ENCODE measurements around the gene ZMIZ1. TPM values are rescaled to one million over a fixed set of nuclear protein-coding genes. Genes with fewer than 3 reads are reported as not detected.

The ZMIZ1 gene
- total and polyA plus RNA-seq, 4 donors, result 3.9 to 19.1 (median 9.8) TPM

GRCh38 chr10:79173582-79174262 is 105.0 kb downstream of the ZMIZ1 start:
- TF ChIP-seq SP1 (IDR thresholded peaks at IDR 0.05) (no peak), RXRA (IDR thresholded peaks at IDR 0.05) (no peak), HNF4A (conservative IDR thresholded peaks at IDR 0.05) (no peak), FOXA1 (IDR thresholded peaks at IDR 0.05) (no peak), EGR1 (IDR thresholded peaks at IDR 0.05; ENCODE audit: low read depth in 2 of 2) (no peak), CTCF (IDR thresholded peaks at IDR 0.05; ENCODE audit: low read depth, low read length, missing input control) (no peak), RAD21 (IDR thresholded peaks at IDR 0.05) (no peak), JUND (IDR thresholded peaks at IDR 0.05) (no peak), NR2F2 (IDR thresholded peaks at IDR 0.05) (no peak), YY1 (IDR thresholded peaks at IDR 0.05) (no peak)
- TF ChIP-seq, protein P1, sequence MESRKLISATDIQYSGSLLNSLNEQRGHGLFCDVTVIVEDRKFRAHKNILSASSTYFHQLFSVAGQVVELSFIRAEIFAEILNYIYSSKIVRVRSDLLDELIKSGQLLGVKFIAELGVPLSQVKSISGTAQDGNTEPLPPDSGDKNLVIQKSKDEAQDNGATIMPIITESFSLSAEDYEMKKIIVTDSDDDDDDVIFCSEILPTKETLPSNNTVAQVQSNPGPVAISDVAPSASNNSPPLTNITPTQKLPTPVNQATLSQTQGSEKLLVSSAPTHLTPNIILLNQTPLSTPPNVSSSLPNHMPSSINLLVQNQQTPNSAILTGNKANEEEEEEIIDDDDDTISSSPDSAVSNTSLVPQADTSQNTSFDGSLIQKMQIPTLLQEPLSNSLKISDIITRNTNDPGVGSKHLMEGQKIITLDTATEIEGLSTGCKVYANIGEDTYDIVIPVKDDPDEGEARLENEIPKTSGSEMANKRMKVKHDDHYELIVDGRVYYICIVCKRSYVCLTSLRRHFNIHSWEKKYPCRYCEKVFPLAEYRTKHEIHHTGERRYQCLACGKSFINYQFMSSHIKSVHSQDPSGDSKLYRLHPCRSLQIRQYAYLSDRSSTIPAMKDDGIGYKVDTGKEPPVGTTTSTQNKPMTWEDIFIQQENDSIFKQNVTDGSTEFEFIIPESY (IDR thresholded peaks at IDR 0.05), result no peak
- TF ChIP-seq, protein P2, sequence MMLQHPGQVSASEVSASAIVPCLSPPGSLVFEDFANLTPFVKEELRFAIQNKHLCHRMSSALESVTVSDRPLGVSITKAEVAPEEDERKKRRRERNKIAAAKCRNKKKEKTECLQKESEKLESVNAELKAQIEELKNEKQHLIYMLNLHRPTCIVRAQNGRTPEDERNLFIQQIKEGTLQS (IDR thresholded peaks at IDR 0.05), result no peak
- Histone ChIP-seq H3K9ac (ENCODE audit: low read depth in 1 of 2, low read length in 2 of 2) (no peak overlapping the region), H3K36me3 (ENCODE audit: control insufficient read depth in 4 of 4, insufficient read depth in 3 of 4, low read depth in 1 of 4, low read length in 3 of 4) (peaks cover 0 to 3% (median 0%) of the 10 kb centered on the region in 4 donors), H3K27me3 (ENCODE audit: control insufficient read depth in 4 of 4, insufficient read depth in 4 of 4, low read length in 3 of 4) (no peaks in the 10 kb centered on the region), H3K9me3 (ENCODE audit: control insufficient read depth in 4 of 4, low read length in 3 of 4) (no peaks in the 10 kb centered on the region), H3K27ac (ENCODE audit: low read depth in 1 of 2, low read length in 2 of 2) (no peak overlapping the region), H3K4me3 (ENCODE audit: low read depth in 1 of 3, low read length in 3 of 3) (no peak overlapping the region), H3K4me1 (ENCODE audit: control insufficient read depth in 4 of 4, insufficient read depth in 4 of 4, low read length in 3 of 4) (peaks cover 2 to 5% (median 4%) of the 10 kb centered on the region in 4 donors)
- WGBS, result 95% methylated on average over 10 of the region's 10 CpGs
- DNase-seq (ENCODE audit: low spot score), result no peak

GRCh38 chr10:79176052-79176501 is 107.3 kb downstream of the ZMIZ1 start:
- WGBS, result 87% methylated on average over 10 of the region's 10 CpGs
- Histone ChIP-seq H3K9ac (ENCODE audit: low read depth in 1 of 2, low read length in 2 of 2) (no peak overlapping the region), H3K4me1 (ENCODE audit: control insufficient read depth in 4 of 4, insufficient read depth in 4 of 4, low read length in 3 of 4) (peaks cover 2 to 8% (median 4%) of the 10 kb centered on the region in 4 donors), H3K27me3 (ENCODE audit: control insufficient read depth in 4 of 4, insufficient read depth in 4 of 4, low read length in 3 of 4) (no peaks in the 10 kb centered on the region), H3K36me3 (ENCODE audit: control insufficient read depth in 4 of 4, insufficient read depth in 3 of 4, low read depth in 1 of 4, low read length in 3 of 4) (no peaks in the 10 kb centered on the region), H3K4me3 (ENCODE audit: low read depth in 1 of 3, low read length in 3 of 3) (no peak overlapping the region), H3K27ac (ENCODE audit: low read depth in 1 of 2, low read length in 2 of 2) (no peak overlapping the region), H3K9me3 (ENCODE audit: control insufficient read depth in 4 of 4, low read length in 3 of 4) (no peaks in the 10 kb centered on the region)
- no peak for DNase-seq (ENCODE audit: low spot score)
- TF ChIP-seq HNF4G (IDR thresholded peaks at IDR 0.05), result no peak
- no peak for TF ChIP-seq FOXA2 (IDR thresholded peaks at IDR 0.05)
- no peak for TF ChIP-seq GABPA (IDR thresholded peaks at IDR 0.05 in 1 of 2, conservative IDR thresholded peaks at IDR 0.05 in 1 of 2)
- no peak for TF ChIP-seq HNF4A (conservative IDR thresholded peaks at IDR 0.05)
- TF ChIP-seq, protein P3, sequence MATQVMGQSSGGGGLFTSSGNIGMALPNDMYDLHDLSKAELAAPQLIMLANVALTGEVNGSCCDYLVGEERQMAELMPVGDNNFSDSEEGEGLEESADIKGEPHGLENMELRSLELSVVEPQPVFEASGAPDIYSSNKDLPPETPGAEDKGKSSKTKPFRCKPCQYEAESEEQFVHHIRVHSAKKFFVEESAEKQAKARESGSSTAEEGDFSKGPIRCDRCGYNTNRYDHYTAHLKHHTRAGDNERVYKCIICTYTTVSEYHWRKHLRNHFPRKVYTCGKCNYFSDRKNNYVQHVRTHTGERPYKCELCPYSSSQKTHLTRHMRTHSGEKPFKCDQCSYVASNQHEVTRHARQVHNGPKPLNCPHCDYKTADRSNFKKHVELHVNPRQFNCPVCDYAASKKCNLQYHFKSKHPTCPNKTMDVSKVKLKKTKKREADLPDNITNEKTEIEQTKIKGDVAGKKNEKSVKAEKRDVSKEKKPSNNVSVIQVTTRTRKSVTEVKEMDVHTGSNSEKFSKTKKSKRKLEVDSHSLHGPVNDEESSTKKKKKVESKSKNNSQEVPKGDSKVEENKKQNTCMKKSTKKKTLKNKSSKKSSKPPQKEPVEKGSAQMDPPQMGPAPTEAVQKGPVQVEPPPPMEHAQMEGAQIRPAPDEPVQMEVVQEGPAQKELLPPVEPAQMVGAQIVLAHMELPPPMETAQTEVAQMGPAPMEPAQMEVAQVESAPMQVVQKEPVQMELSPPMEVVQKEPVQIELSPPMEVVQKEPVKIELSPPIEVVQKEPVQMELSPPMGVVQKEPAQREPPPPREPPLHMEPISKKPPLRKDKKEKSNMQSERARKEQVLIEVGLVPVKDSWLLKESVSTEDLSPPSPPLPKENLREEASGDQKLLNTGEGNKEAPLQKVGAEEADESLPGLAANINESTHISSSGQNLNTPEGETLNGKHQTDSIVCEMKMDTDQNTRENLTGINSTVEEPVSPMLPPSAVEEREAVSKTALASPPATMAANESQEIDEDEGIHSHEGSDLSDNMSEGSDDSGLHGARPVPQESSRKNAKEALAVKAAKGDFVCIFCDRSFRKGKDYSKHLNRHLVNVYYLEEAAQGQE (IDR thresholded peaks at IDR 0.05), result no peak
- no peak for TF ChIP-seq FOXA1 (IDR thresholded peaks at IDR 0.05)
